Heart left ventricle (tissue), 16 donors: ENCODE measurements around the gene FARSA. TPM values are rescaled to one million over a fixed set of nuclear protein-coding genes. Genes with fewer than 3 reads are reported as not detected.
A peak's percentile ranks its signal among the peaks of the same experiment; 100 is the strongest.
"Not testable (repeated sequence)": the region's sequence is repeated elsewhere in the genome, so short reads cannot be mapped to it uniquely, and the experiment has no call there.

Experiments
- ATAC-seq, 4 donors: fragments of 200-7000 bp; cut with Tn5 transposase; one replicate each; pipeline ENCODE4 v1.9.1; 2020 to 2022; ENCODE audit warnings: moderate library complexity in 4 of 4, mild to moderate bottlenecking in 3 of 4, moderate number of reproducible peaks in 1 of 4
- DNase-seq, 5 donors: peaks; one replicate each; pipeline ENCODE4 v3.0.0-alpha.2; 2020
- H3K27ac ChIP-seq, 12 donors: fragments of 200-600 bp; sonication (generic) in 4 of 12; one replicate each; pipeline versions ENCODE4 v1.5.0 to v1.8.0; 2016 to 2022; ENCODE audit warnings: mild to moderate bottlenecking in 2 of 12
- H3K27me3 ChIP-seq, 9 donors: fragments of 200-600 bp; sonication (generic) in 2 of 9; one replicate each; pipeline versions ENCODE4 v1.5.1 to v1.8.0; 2016 to 2022; ENCODE audit warnings: mild to moderate bottlenecking in 3 of 9
- H3K36me3 ChIP-seq, 9 donors: fragments of 200-600 bp; sonication (generic) in 2 of 9; one replicate each; pipeline versions ENCODE4 v1.5.0 to v1.8.0; 2018 to 2022; ENCODE audit warnings: mild to moderate bottlenecking in 2 of 9
- H3K4me1 ChIP-seq, 12 donors: fragments of 200-600 bp; sonication (generic) in 4 of 12; one replicate each; pipeline versions ENCODE4 v1.5.0 to v1.8.0; 2016 to 2022; ENCODE audit warnings: mild to moderate bottlenecking in 3 of 12
- H3K4me3 ChIP-seq, 12 donors: fragments of 200-600 bp; sonication (generic) in 4 of 12; one replicate each; pipeline versions ENCODE4 v1.5.0 to v1.8.0; 2017 to 2022; ENCODE audit warnings: mild to moderate bottlenecking in 9 of 12, moderate library complexity in 4 of 12
- H3K9me3 ChIP-seq, 12 donors: fragments of 200-600 bp; sonication (generic) in 4 of 12; one replicate each; pipeline versions ENCODE4 v1.5.0 to v1.8.0; 2016 to 2022; ENCODE audit warnings: mild to moderate bottlenecking in 1 of 12
- POLR2A ChIP-seq, 2 donors: fragments of 450-650 bp; IDR thresholded peaks; one replicate each; pipeline ENCODE4 v1.6.1; 2017; ENCODE audit warnings: antibody characterized with exemption in 2 of 2, mild to moderate bottlenecking in 2 of 2, moderate library complexity in 2 of 2
- WGBS, 4 donors: extraction: QIAGEN DNeasy Blood & Tissue Kit in 2 of 4; methylation state at CpG; one replicate each; pipeline versions ENCODE4 v1.1.5 to v1.1.7; 2013 to 2018; 5-methylcytosine and 5-hydroxymethylcytosine counted together
- intact Hi-C, 10 donors: fragments of 100-400 bp; cut with DNase I; formaldehyde crosslinking; loops; one replicate each; pipeline versions ENCODE4 v1.11.1 to v1.14.2; 2022
- polyA plus RNA-seq, 2 donors: library from polyadenylated mRNA; stranded (reverse); fragments of 200-250 nt; gene quantifications; one replicate each; pipeline ENCODE4 v1.2.3, GENCODE V29; 2013
- total RNA-seq, 9 donors: library from RNA; depleted of rRNA in 2 of 9; stranded (reverse); fragments of >200 nt in 2 of 9; fragmentation: NEBNext Ultra II Directional in 3 of 9; extraction: Animal tissue kit (Norgen Biotek cat#: 25700) in 3 of 9; gene quantifications; one replicate each; pipeline versions ENCODE4 v1.1.0 to v1.2.4, GENCODE V29; 2016 to 2023
- TF ChIP-seq, protein P1 (sequence below), 12 donors: fragments of 200-600 bp; sonication (generic) in 4 of 12; IDR thresholded peaks; one replicate each; pipeline versions ENCODE4 v1.5.0 to v1.8.0; 2018 to 2022; ENCODE audit warnings: antibody characterized with exemption in 12 of 12, mild to moderate bottlenecking in 5 of 12
- donor health status: ischemic (EF 13 %, LVEDD 7.1; RV severe dilation, severe dysfunction).
- donor health status: healthy with polysubstance abuse.
- donor health status: DM: no; HTN: yes; CAD: no.
- donor health status: DM: no; HTN: no; CAD: no.
- donor health status: ischemic (EF 25% LVEDD 6.9; RV normal size, moderate dysfunction).
- donor health status: ischemic (EF 25% LVEDD 5.7; RV mildly dilated, moderate dysfunction).
- donor health status: healthy.
- donor health status: DM: yes; HTN: yes; CAD: no.
- donor health status: ischemic (EF 35%, LVEDD 5.7; RV mildly dilated, moderate dysfunction).
- donor health status: nonischemic (EF 11% LVEDD 7.7; RV severe dilation, severe dysfunction).
- donor health status: DM: yes; HTN: yes; CAD: no.
- donor health status: PGD.
- donor health status: ischemic (EF 29% LVEDD 5.4; RV normal size, mild dysfunction).
- donor health status: nonischemic (EF 23%, LVEDD 6.1; RV moderate dilation, normal function).

Gene FARSA
- total and polyA plus RNA-seq, 11 donors, result 35.0 to 104 (median 40.6) TPM

DNA sequence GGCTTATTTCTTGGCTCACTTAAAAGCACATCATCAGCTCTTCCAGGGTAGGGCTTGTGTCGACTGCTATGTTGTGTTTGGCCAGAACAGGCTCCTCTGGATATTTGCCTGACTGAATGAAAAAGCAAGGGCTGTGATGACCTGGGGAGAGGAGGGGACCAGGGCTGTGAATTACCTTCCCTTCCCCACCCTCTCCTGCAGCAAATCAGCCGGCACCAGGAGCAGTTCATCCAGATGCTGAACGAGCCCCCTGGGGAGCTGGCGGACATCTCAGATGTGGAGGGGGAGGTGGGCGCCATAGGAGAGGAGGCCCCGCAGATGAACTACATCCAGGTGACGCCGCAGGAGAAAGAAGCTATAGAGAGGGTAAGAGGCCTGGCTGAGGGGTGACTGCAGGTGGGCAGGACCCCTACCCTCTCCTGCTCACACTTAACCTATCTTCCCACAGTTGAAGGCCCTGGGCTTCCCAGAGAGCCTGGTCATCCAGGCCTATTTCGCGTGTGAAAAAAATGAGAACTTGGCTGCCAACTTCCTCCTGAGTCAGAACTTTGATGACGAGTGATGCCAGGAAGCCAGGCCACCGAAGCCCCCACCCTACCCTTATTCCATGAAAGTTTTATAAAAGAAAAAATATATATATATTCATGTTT, 19.1 kb upstream of the FARSA start:
- DNase-seq (peak in 1 of 5 donors; percentile 20), ATAC-seq (peak in 1 of 4 donors; percentile 29)
- H3K9me3 ChIP-seq, result no peaks in the 10 kb centered on the region
- no peak for TF ChIP-seq POLR2A (IDR thresholded peaks at IDR 0.05)
- TF ChIP-seq, protein P1, sequence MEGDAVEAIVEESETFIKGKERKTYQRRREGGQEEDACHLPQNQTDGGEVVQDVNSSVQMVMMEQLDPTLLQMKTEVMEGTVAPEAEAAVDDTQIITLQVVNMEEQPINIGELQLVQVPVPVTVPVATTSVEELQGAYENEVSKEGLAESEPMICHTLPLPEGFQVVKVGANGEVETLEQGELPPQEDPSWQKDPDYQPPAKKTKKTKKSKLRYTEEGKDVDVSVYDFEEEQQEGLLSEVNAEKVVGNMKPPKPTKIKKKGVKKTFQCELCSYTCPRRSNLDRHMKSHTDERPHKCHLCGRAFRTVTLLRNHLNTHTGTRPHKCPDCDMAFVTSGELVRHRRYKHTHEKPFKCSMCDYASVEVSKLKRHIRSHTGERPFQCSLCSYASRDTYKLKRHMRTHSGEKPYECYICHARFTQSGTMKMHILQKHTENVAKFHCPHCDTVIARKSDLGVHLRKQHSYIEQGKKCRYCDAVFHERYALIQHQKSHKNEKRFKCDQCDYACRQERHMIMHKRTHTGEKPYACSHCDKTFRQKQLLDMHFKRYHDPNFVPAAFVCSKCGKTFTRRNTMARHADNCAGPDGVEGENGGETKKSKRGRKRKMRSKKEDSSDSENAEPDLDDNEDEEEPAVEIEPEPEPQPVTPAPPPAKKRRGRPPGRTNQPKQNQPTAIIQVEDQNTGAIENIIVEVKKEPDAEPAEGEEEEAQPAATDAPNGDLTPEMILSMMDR (IDR thresholded peaks at IDR 0.05), result no peak
- intact Hi-C loops, result loop anchor here in 1 of 10 donors (10.0 kb wide), 1 partner anchor 58 kb away; the partner anchor contains the start of gene GCDH
- H3K36me3 ChIP-seq, result peaks cover 5 to 78% (median 68%) of the 10 kb centered on the region in 9 donors
- H3K4me3 ChIP-seq, result no peak overlapping the region
- peak overlapping the region in 11 of 12 donors; percentile 2 to 81 (median 51) for H3K27ac ChIP-seq
- H3K4me1 ChIP-seq, result peaks cover 0 to 60% (median 43%) of the 10 kb centered on the region in 12 donors
- H3K27me3 ChIP-seq, result no peaks in the 10 kb centered on the region
- WGBS, 4 donors, result 43 to 54% (median 50%) methylated on average over 12 of the region's 12 CpGs

DNA sequence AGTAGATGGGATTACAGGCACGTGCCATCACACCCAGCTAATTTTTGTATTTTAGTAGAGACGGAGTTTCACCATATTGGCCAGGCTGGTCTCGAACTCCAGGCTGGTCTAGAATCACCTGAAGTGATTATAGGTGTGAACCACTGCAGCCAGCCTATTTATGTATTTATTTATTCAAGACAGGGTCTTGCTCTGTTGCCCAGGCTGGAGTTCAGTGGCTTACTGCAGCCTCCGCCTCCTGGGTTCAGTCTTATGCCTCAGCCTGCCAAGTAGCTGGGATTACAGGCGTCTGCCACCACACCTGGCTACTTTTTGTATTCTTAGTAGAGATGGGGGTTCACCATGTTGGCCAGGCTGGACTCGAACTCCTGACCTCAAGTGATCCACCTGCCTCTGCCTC, 18.5 kb upstream of the FARSA start:
- DNase-seq, H3K27me3 ChIP-seq, H3K9me3 ChIP-seq, H3K4me3 ChIP-seq, ATAC-seq: not testable (repeated sequence)
- intact Hi-C loops, result loop anchor here in 1 of 10 donors (10.0 kb wide), 1 partner anchor 57 kb away; the partner anchor contains the start of gene GCDH
- H3K36me3 ChIP-seq, result peaks cover 5 to 82% (median 69%) of the 10 kb centered on the region in 9 donors
- H3K27ac ChIP-seq, result peak overlapping the region in 4 of 12 donors; percentile 39 to 81 (median 58)
- H3K4me1 ChIP-seq, result peaks cover 3 to 66% (median 48%) of the 10 kb centered on the region in 12 donors
- 88 to 94% (median 93%) methylated on average over 6 of the region's 6 CpGs for WGBS, 4 donors

GRCh38 chr19:12949363-12950283, 16.1 kb upstream of the FARSA start:
- Histone ChIP-seq H3K27ac (peak overlapping the region in 3 of 12 donors; percentile 6 to 52 (median 36)), H3K4me3 (no peak overlapping the region), H3K4me1 (peaks cover 5 to 58% (median 39%) of the 10 kb centered on the region in 12 donors), H3K27me3 (no peaks in the 10 kb centered on the region), H3K9me3 (no peaks in the 10 kb centered on the region), H3K36me3 (peaks cover 5 to 84% (median 74%) of the 10 kb centered on the region in 9 donors)
- DNase-seq (no peak), ATAC-seq (no peak)
- no peak for TF ChIP-seq POLR2A (IDR thresholded peaks at IDR 0.05)
- TF ChIP-seq, protein P1 (IDR thresholded peaks at IDR 0.05), result no peak
- intact Hi-C loops, result loop anchor here in 1 of 10 donors (10.0 kb wide), 1 partner anchor 55 kb away; the partner anchor contains the start of gene GCDH
- WGBS, 4 donors, result 75 to 80% (median 76%) methylated on average over 15 to 16 of the region's 16 CpGs

DNA sequence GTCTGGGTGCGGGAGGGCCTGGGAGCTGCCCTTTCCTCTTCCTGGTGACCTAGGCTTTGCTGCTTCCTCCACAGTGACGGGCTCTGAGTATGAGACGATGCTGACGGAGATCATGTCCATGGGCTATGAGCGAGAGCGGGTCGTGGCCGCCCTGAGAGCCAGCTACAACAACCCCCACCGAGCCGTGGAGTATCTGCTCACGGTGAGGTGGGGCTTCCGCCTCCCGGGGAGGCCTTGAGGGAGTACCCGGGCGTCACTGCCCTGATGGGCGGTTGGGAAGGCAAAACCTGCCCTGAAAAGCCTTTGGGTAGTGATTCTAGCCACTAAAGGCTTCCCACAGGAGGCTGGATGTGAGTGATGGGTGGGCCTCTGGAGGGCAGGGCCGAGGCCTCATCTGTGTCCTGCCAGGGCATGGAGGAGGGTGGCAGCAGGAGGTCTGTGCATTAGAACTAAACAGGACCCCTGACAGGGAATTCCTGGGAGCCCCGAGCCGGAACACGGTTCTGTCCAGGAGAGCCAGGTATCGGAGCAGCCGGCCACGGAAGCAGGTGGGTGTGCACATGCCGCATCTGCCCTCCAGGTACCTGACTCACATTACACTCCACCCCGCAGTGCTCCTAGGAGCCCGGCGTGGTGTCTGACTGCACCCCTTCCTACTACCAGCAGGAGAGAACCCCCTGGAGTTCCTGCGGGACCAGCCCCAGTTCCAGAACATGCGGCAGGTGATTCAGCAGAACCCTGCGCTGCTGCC, 15.3 kb upstream of the FARSA start:
- Histone ChIP-seq H3K27ac (no peak overlapping the region), H3K4me3 (no peak overlapping the region), H3K4me1 (peaks cover 5 to 51% (median 33%) of the 10 kb centered on the region in 12 donors), H3K36me3 (peaks cover 5 to 84% (median 76%) of the 10 kb centered on the region in 9 donors), H3K27me3 (no peaks in the 10 kb centered on the region), H3K9me3 (no peaks in the 10 kb centered on the region)
- DNase-seq (no peak), ATAC-seq (no peak)
- 91 to 95% (median 94%) methylated on average over 9 to 30 of the region's 30 CpGs for WGBS, 4 donors
- TF ChIP-seq POLR2A (IDR thresholded peaks at IDR 0.05), result no peak
- TF ChIP-seq, protein P1 (IDR thresholded peaks at IDR 0.05), result no peak
- intact Hi-C loops, result no loop called here
